ENCODE measurements around the gene GNAS-AS1.

The GNAS-AS1 gene

DNA sequence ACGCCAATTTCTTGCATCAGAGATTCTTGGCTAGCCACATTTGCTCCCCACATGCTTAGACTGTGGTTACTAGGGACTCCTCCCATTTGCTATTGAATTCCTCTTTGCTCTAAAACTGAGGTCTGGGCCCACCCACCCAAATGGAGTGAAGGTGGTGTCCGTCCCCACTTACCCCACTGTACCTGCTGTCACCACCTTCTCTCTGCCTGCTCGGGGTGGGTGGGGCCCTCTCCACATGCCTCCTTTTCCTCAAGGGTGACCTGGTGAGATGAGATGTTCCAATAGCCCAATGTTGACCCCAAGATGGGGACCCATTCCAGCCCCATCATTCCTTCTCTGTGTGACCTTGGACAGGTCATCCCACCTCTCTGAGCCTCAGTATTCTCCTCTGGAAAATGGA lies 74.6 kb downstream of the GNAS-AS1 start:
- no peak for DNase-seq

DNA sequence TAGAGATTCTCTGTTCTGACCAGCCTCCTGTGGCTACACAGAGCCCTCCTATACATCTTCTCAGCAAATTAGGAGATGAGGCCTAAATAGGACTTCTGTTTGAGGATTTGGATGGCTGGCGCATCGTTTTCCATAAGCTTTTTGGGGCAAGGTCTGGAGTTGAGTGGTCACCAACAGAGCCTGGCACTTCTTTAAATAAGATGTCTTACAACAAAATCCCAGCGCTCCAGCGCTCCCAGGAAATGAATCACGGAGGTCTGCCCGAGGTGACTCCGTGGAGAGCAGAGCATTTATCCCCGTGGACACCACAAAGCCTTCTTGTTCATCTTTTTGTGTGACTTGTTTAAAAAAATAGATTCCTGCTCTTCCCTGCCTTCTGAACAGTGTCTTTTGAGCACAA lies 75.3 kb downstream of the GNAS-AS1 start:
- no peak for DNase-seq

DNA sequence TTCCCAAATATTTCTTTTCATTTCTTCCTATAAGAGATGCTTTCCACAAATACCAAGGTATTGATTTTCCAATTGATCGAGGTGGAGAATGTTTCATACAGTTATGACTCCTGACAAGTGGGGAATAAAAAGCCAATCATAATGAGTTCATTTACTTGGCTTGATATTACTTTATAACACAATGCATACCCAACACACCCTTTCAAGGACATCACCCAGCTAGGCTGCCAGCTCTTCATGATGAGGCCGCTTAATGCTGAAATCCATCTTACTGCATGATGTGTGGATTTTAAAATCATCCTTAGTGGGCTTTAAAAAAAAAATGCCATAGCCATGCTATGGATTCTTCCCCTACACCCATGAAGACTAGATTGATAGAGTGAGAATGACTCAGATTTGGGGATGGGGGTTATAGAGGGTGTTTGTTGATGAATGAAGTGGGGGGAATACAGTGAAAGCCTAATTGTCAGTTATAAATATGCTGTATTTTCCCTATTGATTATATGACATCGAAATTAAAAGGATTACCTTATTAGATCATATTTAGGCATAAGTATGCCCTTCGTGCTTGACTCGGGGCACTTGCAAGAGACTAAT lies 75.9 kb downstream of the GNAS-AS1 start:
- DNase-seq = no peak

DNA sequence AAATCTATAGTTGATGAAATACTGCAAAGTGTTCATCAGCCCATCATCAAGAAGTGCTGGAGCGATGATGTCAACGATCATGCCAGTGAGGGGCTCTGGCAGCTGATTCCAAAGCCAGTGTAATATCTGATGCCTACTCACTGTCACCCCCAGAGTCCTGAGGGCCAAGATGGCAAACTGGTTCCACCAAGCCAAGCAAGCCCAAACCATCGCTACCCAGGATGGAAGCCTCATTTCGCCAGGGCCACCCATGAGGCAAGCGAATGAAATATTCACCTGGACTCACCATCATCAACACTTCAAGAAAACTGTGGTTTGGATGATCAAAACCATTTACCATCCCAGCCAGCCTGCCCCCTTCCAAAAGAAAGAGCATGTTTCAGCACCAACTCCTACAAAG lies 76.5 kb downstream of the GNAS-AS1 start:
- no peak for DNase-seq

DNA sequence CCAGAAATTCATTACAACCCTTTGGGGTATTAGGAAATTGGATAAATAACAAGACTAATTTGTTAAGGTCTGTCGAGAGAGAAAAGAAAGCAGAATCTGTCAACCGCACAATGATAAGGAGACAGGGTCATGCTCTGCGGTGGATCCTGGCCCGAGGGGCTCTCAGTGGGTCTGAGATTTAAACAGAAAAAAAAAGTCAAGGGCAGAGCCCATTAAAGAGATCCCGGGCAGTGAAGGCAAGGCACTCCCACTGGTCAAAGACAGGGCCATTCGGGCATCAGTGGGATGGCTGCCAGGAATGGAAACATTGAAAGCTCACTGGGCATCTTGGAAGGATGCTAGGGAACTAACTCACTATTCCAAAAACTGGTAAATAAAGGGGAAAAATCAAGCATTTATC lies 77.9 kb downstream of the GNAS-AS1 start:
- no peak for DNase-seq

Measured in CD4-positive, alpha-beta T cell treated with Interferon alpha-2 for 1 hour (primary cell).